ENCODE measurements around the gene SCD. TPM values are rescaled to one million over a fixed set of nuclear protein-coding genes. Genes with fewer than 3 reads are reported as not detected.

SCD gene
- total and polyA plus RNA-seq, 7 donors, result 4.2 to 199 (median 13.6) TPM

DNA sequence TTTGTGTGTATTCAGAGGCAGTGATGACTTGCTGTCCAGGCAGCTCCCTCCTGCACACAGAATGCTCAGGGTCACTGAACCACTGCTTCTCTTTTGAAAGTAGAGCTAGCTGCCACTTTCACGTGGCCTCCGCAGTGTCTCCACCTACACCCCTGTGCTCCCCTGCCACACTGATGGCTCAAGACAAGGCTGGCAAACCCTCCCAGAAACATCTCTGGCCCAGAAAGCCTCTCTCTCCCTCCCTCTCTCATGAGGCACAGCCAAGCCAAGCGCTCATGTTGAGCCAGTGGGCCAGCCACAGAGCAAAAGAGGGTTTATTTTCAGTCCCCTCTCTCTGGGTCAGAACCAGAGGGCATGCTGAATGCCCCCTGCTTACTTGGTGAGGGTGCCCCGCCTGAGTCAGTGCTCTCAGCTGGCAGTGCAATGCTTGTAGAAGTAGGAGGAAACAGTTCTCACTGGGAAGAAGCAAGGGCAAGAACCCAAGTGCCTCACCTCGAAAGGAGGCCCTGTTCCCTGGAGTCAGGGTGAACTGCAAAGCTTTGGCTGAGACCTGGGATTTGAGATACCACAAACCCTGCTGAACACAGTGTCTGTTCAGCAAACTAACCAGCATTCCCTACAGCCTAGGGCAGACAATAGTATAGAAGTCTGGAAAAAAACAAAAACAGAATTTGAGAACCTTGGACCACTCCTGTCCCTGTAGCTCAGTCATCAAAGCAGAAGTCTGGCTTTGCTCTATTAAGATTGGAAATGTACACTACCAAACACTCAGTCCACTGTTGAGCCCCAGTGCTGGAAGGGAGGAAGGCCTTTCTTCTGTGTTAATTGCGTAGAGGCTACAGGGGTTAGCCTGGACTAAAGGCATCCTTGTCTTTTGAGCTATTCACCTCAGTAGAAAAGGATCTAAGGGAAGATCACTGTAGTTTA is 15.8 kb downstream of the SCD start:
- Histone ChIP-seq H3K27ac (peak overlapping the region in 2 of 4 donors; percentile 0 to 74), H3K36me3 (peaks cover 0 to 10% (median 0%) of the 10 kb centered on the region in 4 donors), H3K27me3 (no peaks in the 10 kb centered on the region), H3K9me3 (no peaks in the 10 kb centered on the region), H3K4me1 (peaks cover 0 to 30% (median 24%) of the 10 kb centered on the region in 4 donors), H3K4me3 (no peak overlapping the region)
- intact Hi-C loops (cut with DNase I), result no loop called here
- WGBS, 2 donors, result 63 to 83% methylated on average over 6 of the region's 6 CpGs
- DNase-seq, result no peak
- TF ChIP-seq EP300 (IDR thresholded peaks at IDR 0.05) (no peak), POLR2A (IDR thresholded peaks at IDR 0.05) (no peak), POLR2AphosphoS5 (IDR thresholded peaks at IDR 0.05) (no peak)
- TF ChIP-seq, protein P1, sequence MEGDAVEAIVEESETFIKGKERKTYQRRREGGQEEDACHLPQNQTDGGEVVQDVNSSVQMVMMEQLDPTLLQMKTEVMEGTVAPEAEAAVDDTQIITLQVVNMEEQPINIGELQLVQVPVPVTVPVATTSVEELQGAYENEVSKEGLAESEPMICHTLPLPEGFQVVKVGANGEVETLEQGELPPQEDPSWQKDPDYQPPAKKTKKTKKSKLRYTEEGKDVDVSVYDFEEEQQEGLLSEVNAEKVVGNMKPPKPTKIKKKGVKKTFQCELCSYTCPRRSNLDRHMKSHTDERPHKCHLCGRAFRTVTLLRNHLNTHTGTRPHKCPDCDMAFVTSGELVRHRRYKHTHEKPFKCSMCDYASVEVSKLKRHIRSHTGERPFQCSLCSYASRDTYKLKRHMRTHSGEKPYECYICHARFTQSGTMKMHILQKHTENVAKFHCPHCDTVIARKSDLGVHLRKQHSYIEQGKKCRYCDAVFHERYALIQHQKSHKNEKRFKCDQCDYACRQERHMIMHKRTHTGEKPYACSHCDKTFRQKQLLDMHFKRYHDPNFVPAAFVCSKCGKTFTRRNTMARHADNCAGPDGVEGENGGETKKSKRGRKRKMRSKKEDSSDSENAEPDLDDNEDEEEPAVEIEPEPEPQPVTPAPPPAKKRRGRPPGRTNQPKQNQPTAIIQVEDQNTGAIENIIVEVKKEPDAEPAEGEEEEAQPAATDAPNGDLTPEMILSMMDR (IDR thresholded peaks at IDR 0.05), result no peak

DNA sequence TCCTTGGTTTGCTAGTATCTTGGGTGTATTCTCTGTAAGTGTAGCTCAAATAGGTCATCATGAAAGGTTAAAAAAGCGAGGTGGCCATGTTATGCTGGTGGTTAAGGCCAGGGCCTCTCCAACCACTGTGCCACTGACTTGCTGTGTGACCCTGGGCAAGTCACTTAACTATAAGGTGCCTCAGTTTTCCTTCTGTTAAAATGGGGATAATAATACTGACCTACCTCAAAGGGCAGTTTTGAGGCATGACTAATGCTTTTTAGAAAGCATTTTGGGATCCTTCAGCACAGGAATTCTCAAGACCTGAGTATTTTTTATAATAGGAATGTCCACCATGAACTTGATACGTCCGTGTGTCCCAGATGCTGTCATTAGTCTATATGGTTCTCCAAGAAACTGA is 17.1 kb downstream of the SCD start:
- peak overlapping the region in 3 of 4 donors; percentile 55 to 74 (median 61) for H3K27ac ChIP-seq
- peaks cover 0 to 26% (median 22%) of the 10 kb centered on the region in 4 donors for H3K4me1 ChIP-seq
- no peak overlapping the region for H3K4me3 ChIP-seq
- intact Hi-C loops (cut with DNase I), result no loop called here
- TF ChIP-seq POLR2A (IDR thresholded peaks at IDR 0.05) (no peak), POLR2AphosphoS5 (IDR thresholded peaks at IDR 0.05) (no peak), EP300 (IDR thresholded peaks at IDR 0.05) (no peak)
- TF ChIP-seq, protein P1 (IDR thresholded peaks at IDR 0.05), result no peak
- peaks cover 0 to 10% (median 0%) of the 10 kb centered on the region in 4 donors for H3K36me3 ChIP-seq
- H3K27me3 ChIP-seq, result no peaks in the 10 kb centered on the region
- H3K9me3 ChIP-seq, result no peaks in the 10 kb centered on the region
- WGBS, 2 donors, result 67 to 90% methylated on average over 3 of the region's 3 CpGs
- no peak for DNase-seq

DNA sequence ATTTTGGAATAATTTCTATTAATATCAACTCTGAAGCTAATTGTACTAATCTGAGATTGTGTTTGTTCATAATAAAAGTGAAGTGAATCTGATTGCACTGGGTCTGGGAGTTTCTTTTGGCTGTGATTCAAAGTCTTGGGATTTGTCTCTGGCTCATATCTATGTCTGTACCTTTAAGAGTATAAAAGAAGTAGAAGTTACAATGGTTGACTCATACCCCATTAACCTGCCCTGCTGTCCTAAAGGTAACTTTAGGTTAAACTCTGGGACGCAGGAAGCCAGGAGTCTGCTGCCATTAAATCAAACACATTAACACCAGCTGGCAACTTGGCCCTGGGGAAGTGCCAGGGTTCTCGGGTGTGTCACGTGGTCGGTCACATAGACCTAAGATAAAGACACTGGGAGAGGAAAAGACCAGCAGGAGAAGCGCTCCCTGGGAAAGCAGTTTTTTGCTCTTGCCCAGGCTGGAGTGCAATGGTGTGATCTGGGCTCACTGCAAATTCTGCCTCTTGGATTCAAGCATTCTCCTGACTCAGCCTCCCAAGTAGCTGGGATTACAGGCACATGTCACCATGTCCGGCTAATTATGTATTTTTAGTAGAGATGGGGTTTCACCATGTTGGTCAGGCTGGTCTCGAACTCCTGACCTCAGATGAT is 17.8 kb downstream of the SCD start:
- H3K4me1 ChIP-seq, result peaks cover 0 to 20% (median 15%) of the 10 kb centered on the region in 4 donors
- 17 to 44% methylated on average over 7 of the region's 7 CpGs for WGBS, 2 donors
- no peaks in the 10 kb centered on the region for H3K27me3 ChIP-seq
- peaks cover 0 to 10% (median 0%) of the 10 kb centered on the region in 4 donors for H3K36me3 ChIP-seq
- DNase-seq, result peak; percentile 90
- H3K4me3 ChIP-seq, result no peak overlapping the region
- TF ChIP-seq EP300 (IDR thresholded peaks at IDR 0.05) (peak in 2 of 4 donors; percentile 31 to 78), POLR2AphosphoS5 (IDR thresholded peaks at IDR 0.05) (peak; percentile 59 to 83 (median 70))
- TF ChIP-seq, protein P1 (IDR thresholded peaks at IDR 0.05), result no peak
- no peaks in the 10 kb centered on the region for H3K9me3 ChIP-seq
- peak overlapping the region in 3 of 4 donors; percentile 55 to 74 (median 61) for H3K27ac ChIP-seq
- intact Hi-C loops (cut with DNase I), result no loop called here

- intact Hi-C loops (cut with DNase I), result no loop called here
- Histone ChIP-seq H3K9me3 (no peaks in the 10 kb centered on the region), H3K4me3 (no peak overlapping the region), H3K27me3 (no peaks in the 10 kb centered on the region), H3K4me1 (peaks cover 0 to 33% (median 28%) of the 10 kb centered on the region in 4 donors), H3K27ac (no peak overlapping the region), H3K36me3 (no peaks in the 10 kb centered on the region)
- no peak for DNase-seq
- no peak for TF ChIP-seq POLR2AphosphoS5 (IDR thresholded peaks at IDR 0.05)
- TF ChIP-seq EP300 (IDR thresholded peaks at IDR 0.05), result no peak
- TF ChIP-seq, protein P1 (IDR thresholded peaks at IDR 0.05), result no peak
- no peak for TF ChIP-seq POLR2A (IDR thresholded peaks at IDR 0.05)
Observed at GRCh38 chr10:100368721-100369120, 21.7 kb downstream of the SCD start.

All from sigmoid colon (tissue), 7 donors.